ENCODE data around the gene DUSP10. TPM values are rescaled to one million over a fixed set of nuclear protein-coding genes. Genes with fewer than 3 reads are reported as not detected.

Gene DUSP10
- total and polyA plus RNA-seq, 7 donors: 2.5 to 19.9 (median 11.4) TPM

DNA sequence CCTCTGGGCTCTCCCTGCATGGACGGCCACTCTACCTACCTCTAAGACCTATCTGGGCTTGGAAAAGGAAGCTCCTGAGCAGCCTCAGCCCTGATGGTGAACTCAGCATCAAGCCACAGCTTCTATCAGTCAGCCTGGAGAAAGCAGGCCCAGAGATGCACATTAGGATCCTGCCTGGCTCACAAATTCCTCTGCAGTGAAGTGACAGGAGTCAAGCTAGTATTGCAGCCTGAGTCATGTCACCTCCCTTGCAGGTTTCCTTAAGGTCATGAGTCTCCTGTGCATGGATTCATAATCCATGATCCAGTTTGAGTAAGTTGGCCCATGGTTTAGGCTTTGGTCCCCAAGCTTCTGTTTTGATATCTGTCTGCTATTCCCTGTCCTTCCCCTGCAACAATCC lies 37.9 kb upstream of the DUSP10 start:
- Histone ChIP-seq H3K27me3 (no peaks in the 10 kb centered on the region), H3K9me3 (no peaks in the 10 kb centered on the region), H3K27ac (no peak overlapping the region), H3K4me3 (no peak overlapping the region), H3K36me3 (no peaks in the 10 kb centered on the region), H3K4me1 (no peaks in the 10 kb centered on the region)
- intact Hi-C loops (cut with DNase I): no loop called here
- 94 to 95% methylated on average over 1 of the region's 1 CpG for WGBS, 2 donors
- no peak for DNase-seq
- TF ChIP-seq POLR2A (IDR thresholded peaks at IDR 0.05) (no peak), POLR2AphosphoS5 (IDR thresholded peaks at IDR 0.05) (no peak)
- TF ChIP-seq, protein P1, sequence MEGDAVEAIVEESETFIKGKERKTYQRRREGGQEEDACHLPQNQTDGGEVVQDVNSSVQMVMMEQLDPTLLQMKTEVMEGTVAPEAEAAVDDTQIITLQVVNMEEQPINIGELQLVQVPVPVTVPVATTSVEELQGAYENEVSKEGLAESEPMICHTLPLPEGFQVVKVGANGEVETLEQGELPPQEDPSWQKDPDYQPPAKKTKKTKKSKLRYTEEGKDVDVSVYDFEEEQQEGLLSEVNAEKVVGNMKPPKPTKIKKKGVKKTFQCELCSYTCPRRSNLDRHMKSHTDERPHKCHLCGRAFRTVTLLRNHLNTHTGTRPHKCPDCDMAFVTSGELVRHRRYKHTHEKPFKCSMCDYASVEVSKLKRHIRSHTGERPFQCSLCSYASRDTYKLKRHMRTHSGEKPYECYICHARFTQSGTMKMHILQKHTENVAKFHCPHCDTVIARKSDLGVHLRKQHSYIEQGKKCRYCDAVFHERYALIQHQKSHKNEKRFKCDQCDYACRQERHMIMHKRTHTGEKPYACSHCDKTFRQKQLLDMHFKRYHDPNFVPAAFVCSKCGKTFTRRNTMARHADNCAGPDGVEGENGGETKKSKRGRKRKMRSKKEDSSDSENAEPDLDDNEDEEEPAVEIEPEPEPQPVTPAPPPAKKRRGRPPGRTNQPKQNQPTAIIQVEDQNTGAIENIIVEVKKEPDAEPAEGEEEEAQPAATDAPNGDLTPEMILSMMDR (IDR thresholded peaks at IDR 0.05): no peak

- TF ChIP-seq POLR2AphosphoS5 (IDR thresholded peaks at IDR 0.05) (no peak), EP300 (IDR thresholded peaks at IDR 0.05) (no peak), POLR2A (IDR thresholded peaks at IDR 0.05) (no peak)
- TF ChIP-seq, protein P1 (IDR thresholded peaks at IDR 0.05): no peak
- Histone ChIP-seq H3K27me3 (no peaks in the 10 kb centered on the region), H3K4me3 (no peak overlapping the region), H3K36me3 (no peaks in the 10 kb centered on the region), H3K4me1 (no peaks in the 10 kb centered on the region), H3K9me3 (no peaks in the 10 kb centered on the region), H3K27ac (no peak overlapping the region)
- intact Hi-C loops (cut with DNase I): no loop called here
- DNase-seq: no peak
- WGBS, 2 donors: 54 to 58% methylated on average over 8 of the region's 8 CpGs
Measured at GRCh38 chr1:221778535-221779142, 36.8 kb upstream of the DUSP10 start.

GRCh38 chr1:221778125-221778524 lies 36.2 kb upstream of the DUSP10 start:
- WGBS, 2 donors: 63 to 82% methylated on average over 3 of the region's 3 CpGs
- Histone ChIP-seq H3K27me3 (no peaks in the 10 kb centered on the region), H3K27ac (no peak overlapping the region), H3K36me3 (no peaks in the 10 kb centered on the region), H3K9me3 (no peaks in the 10 kb centered on the region), H3K4me1 (no peaks in the 10 kb centered on the region), H3K4me3 (no peak overlapping the region)
- no peak for DNase-seq
- intact Hi-C loops (cut with DNase I): no loop called here
- TF ChIP-seq POLR2AphosphoS5 (IDR thresholded peaks at IDR 0.05) (no peak), POLR2A (IDR thresholded peaks at IDR 0.05) (no peak), EP300 (IDR thresholded peaks at IDR 0.05) (no peak)
- TF ChIP-seq, protein P1 (IDR thresholded peaks at IDR 0.05): no peak

GRCh38 chr1:221777431-221778072 lies 35.7 kb upstream of the DUSP10 start:
- TF ChIP-seq POLR2A (IDR thresholded peaks at IDR 0.05) (no peak), POLR2AphosphoS5 (IDR thresholded peaks at IDR 0.05) (no peak), EP300 (IDR thresholded peaks at IDR 0.05) (no peak)
- TF ChIP-seq, protein P1 (IDR thresholded peaks at IDR 0.05): no peak
- no peak for DNase-seq
- Histone ChIP-seq H3K9me3 (no peaks in the 10 kb centered on the region), H3K36me3 (no peaks in the 10 kb centered on the region), H3K4me1 (no peaks in the 10 kb centered on the region), H3K27ac (no peak overlapping the region), H3K4me3 (no peak overlapping the region), H3K27me3 (no peaks in the 10 kb centered on the region)
- WGBS, 2 donors: 60 to 87% methylated on average over 8 of the region's 8 CpGs
- intact Hi-C loops (cut with DNase I): no loop called here
